Stimulated activated CD4-positive, alpha-beta T cell treated with anti-CD3 and anti-CD28 coated beads, Interleukin-2, amount 100 ng/mL, for 4 hours (primary cell): Measurements from ENCODE around the gene GNG7.
"Not testable (repeated sequence)": the region's sequence is repeated elsewhere in the genome, so short reads cannot be mapped to it uniquely, and the experiment has no call there.

Experiments used
- DNase-seq: peaks from one replicate; pipeline ENCODE4 v3.0.0-alpha.2; 2020; ENCODE audit warnings: low read depth

GNG7 gene

GRCh38 chr19:2534423-2535013 is 168.0 kb downstream of the GNG7 start:
- DNase-seq, result no peak

- DNase-seq, result no peak
These were observed 168.6 kb downstream of the GNG7 start for GRCh38 chr19:2533686-2534422.

- DNase-seq, result no peak
These were observed 169.4 kb downstream of the GNG7 start for GRCh38 chr19:2533072-2533425.

GRCh38 chr19:2532252-2533071 is 170.0 kb downstream of the GNG7 start:
- DNase-seq, result no peak

GRCh38 chr19:2529942-2530341 is 172.6 kb downstream of the GNG7 start:
- not testable (repeated sequence) for DNase-seq

GRCh38 chr19:2529473-2529918 is 173.0 kb downstream of the GNG7 start:
- DNase-seq, result no peak

GRCh38 chr19:2528675-2529101 is 173.8 kb downstream of the GNG7 start:
- DNase-seq, result no peak

GRCh38 chr19:2527686-2528085 is 174.8 kb downstream of the GNG7 start:
- DNase-seq, result no peak

GRCh38 chr19:2527171-2527570 is 175.3 kb downstream of the GNG7 start:
- DNase-seq, result no peak

- DNase-seq, result no peak
These were observed 177.4 kb downstream of the GNG7 start for GRCh38 chr19:2524840-2525723.

GRCh38 chr19:2524361-2524839 is 178.1 kb downstream of the GNG7 start:
- DNase-seq, result no peak

- DNase-seq, result no peak
These were observed 178.7 kb downstream of the GNG7 start for GRCh38 chr19:2523630-2524311.

- DNase-seq, result no peak
These were observed 183.0 kb downstream of the GNG7 start for GRCh38 chr19:2519482-2519881.

- not testable (repeated sequence) for DNase-seq
These were observed 183.6 kb downstream of the GNG7 start for GRCh38 chr19:2518856-2519255.

GRCh38 chr19:2517881-2518601 is 184.5 kb downstream of the GNG7 start:
- DNase-seq, result peak; percentile 24

- no peak for DNase-seq
These were observed 185.8 kb downstream of the GNG7 start for GRCh38 chr19:2516727-2517126.

GRCh38 chr19:2514981-2515518 is 187.4 kb downstream of the GNG7 start:
- DNase-seq, result no peak

- DNase-seq, result no peak
These were observed 189.7 kb downstream of the GNG7 start for GRCh38 chr19:2512523-2513431.

- no peak for DNase-seq
These were observed 190.5 kb downstream of the GNG7 start for GRCh38 chr19:2511991-2512390.
